GM20000 (cell line): ENCODE results near the gene ZFYVE27.

Experiments used
- DNase-seq: peaks from one replicate; pipeline ENCODE4 v3.0.0; 2012; ENCODE audit warnings: low spot score
- CTCF ChIP-seq: IDR thresholded peaks from 2 replicates; pipeline ENCODE4 v1.5.1; 2012; ENCODE audit warnings: mild to moderate bottlenecking, control low read depth; ENCODE audit errors: extremely low read depth, missing control alignments

Gene ZFYVE27

GRCh38 chr10:97703398-97704067 lies 33.4 kb upstream of the ZFYVE27 start:
- no peak for DNase-seq
- no peak for TF ChIP-seq CTCF

- TF ChIP-seq CTCF: no peak
- no peak for DNase-seq
Observed at GRCh38 chr10:97704341-97704740, 32.6 kb upstream of the ZFYVE27 start.

- TF ChIP-seq CTCF: no peak
- DNase-seq: no peak
Observed at GRCh38 chr10:97705006-97705670, 31.8 kb upstream of the ZFYVE27 start.

GRCh38 chr10:97707134-97707861 lies 29.6 kb upstream of the ZFYVE27 start:
- no peak for TF ChIP-seq CTCF
- no peak for DNase-seq

- TF ChIP-seq CTCF: no peak
- no peak for DNase-seq
Observed at GRCh38 chr10:97708167-97708566, 28.8 kb upstream of the ZFYVE27 start.

- no peak for DNase-seq
- TF ChIP-seq CTCF: peak; percentile 61
Observed at GRCh38 chr10:97708976-97709946, 27.7 kb upstream of the ZFYVE27 start.
